Neural crest cell (in vitro differentiated cells): ENCODE results near the gene MSLN. TPM values are rescaled to one million over a fixed set of nuclear protein-coding genes. Genes with fewer than 3 reads are reported as not detected.

Experiments used
- DNase-seq: peaks from one replicate; pipeline ENCODE4 v3.0.0; 2021; ENCODE audit warnings: low read depth, mixed read lengths, low spot score
- H3K27ac Mint-ChIP-seq: one replicate; pipeline ENCODE4 v1.8.0; 2021; ENCODE audit warnings: mild to moderate bottlenecking, mixed read lengths; ENCODE audit not compliant: unreplicated experiment
- H3K27me3 Mint-ChIP-seq: 2 replicates; pipeline ENCODE4 v1.8.0; 2021; ENCODE audit warnings: low read depth, mild to moderate bottlenecking, mixed read lengths
- H3K36me3 Mint-ChIP-seq: 2 replicates; pipeline ENCODE4 v1.8.0; 2021; ENCODE audit warnings: low read depth, mild to moderate bottlenecking, mixed read lengths
- H3K4me1 Mint-ChIP-seq: 2 replicates; pipeline ENCODE4 v1.8.0; 2021; ENCODE audit warnings: mixed read lengths
- H3K4me3 Mint-ChIP-seq: one replicate; pipeline ENCODE4 v1.8.0; 2021; ENCODE audit warnings: mild to moderate bottlenecking, mixed read lengths
- H3K9me3 Mint-ChIP-seq: 2 replicates; pipeline ENCODE4 v1.8.0; 2021; ENCODE audit warnings: mixed read lengths
- CTCF ChIP-seq: fragments of 200-600 bp; sonication (generic); conservative IDR thresholded peaks from 2 replicates; pipeline ENCODE4 v1.5.0; 2021; ENCODE audit warnings: antibody characterized with exemption, mild to moderate bottlenecking
- total RNA-seq: library from RNA; stranded (reverse); gene quantifications from 2 replicates; pipeline ENCODE4 v1.2.1, GENCODE V29; 2021

The MSLN gene
- total RNA-seq, 1 donor from 2014 or later = not detected

DNA sequence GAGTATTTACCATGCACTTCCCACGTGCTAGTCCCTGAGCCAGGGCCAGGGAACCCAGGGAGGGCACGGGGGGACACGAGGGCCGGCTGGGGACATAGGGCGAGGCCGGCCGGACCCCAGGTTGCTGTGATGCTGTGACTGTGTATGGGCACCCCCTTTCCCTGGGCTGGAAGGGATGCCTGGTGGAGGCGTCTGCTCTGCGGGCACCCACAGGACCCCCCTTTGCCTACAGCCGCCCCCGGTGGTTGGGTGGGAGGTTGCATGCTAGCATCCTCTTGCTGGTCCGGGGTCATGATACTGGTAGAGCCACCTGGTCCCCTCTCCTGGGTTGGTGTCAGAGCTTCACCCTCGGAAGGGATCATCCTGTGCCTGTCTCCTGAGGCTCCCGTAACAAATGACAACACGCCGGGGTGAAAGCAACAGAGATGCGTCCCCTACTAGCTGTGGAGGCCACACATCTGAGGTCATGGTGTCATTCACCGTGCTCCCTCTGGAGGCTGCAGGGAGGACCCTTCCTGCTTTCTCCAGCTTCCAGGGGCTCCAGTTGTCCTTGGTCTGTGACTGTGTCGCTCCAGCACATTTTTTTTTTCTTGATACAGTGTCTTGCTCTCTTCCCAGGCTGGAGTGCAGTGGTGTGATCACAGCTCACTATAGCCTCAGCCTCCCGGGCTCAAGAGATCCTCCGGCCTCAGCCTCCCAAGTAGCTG is 16.6 kb upstream of the MSLN start:
- no peak for DNase-seq
- H3K27ac Mint-ChIP-seq = no peak overlapping the region

DNA sequence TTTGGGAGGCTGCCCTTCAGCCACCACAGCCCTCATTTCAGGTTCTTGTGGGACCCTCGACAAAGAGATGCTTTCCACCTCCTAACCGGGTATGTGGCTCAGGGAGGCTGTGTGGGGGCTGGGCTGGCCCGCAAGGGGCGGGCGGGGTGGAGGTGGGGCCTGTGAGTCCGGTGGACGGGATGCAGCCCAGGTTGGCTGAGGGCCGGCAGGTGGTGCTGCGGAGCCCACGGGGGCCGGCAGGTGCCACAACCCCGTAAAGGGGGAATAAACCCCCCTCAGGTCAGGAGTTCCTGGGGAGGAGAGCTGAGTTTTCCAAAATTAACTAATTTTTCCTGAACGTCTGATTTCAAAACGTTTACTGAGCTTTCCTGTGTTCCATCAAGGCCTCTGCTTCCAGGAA is 14.8 kb upstream of the MSLN start:
- peak; percentile 66 for TF ChIP-seq CTCF
- Mint-ChIP-seq H3K27ac (no peak overlapping the region), H3K4me3 (no peak overlapping the region), H3K36me3 (no peaks in the 10 kb centered on the region), H3K27me3 (no peaks in the 10 kb centered on the region), H3K9me3 (no peaks in the 10 kb centered on the region), H3K4me1 (no peaks in the 10 kb centered on the region)
- no peak for DNase-seq

More for the DNA sequence above, 16.6 kb upstream of the MSLN start:
- H3K9me3 Mint-ChIP-seq = no peaks in the 10 kb centered on the region
- no peaks in the 10 kb centered on the region for H3K27me3 Mint-ChIP-seq
- peak; percentile 36 for TF ChIP-seq CTCF
- H3K36me3 Mint-ChIP-seq = no peaks in the 10 kb centered on the region
- no peaks in the 10 kb centered on the region for H3K4me1 Mint-ChIP-seq
- H3K4me3 Mint-ChIP-seq = no peak overlapping the region

- Mint-ChIP-seq H3K4me1 (peaks cover 6% of the 10 kb centered on the region), H3K27me3 (no peaks in the 10 kb centered on the region)
Observed at GRCh38 chr16:746637-747036, 13.9 kb upstream of the MSLN start.

DNA sequence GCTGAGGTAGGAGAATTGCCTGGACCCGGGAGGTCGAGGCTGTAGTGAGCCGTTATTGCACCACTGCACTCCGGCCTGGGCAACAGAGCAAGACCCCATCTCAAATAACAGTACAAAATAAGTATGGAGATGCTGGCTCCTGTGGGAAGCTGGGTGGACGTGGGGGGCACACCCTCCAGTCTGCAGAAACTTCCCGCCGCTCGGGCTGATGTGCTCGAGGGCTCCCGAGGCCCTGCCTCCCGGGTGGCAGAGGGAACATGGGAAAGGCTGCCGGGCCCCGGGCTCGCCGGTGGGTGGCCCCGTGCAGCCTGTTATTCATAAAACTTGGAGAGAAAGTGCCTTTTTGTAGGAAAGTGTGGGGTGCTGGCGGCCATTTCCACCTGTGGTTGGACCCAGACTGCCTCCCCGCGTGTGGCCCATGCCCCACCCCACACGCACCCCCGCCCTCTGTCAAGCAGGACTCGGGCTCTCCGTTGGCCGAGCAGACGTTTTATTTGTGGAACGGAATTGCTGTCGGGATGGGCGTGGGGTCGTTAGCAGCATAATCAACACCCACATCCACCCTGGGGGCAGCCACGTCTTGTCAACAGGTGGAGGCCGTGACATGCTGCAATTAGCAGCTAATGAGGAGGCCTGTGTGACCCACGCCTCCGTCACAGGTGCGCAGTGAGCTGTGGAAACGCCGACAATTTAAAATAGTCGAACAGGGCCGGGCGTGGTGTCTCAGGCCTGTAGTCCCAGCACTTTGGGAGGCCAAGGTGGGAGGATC is 12.4 kb upstream of the MSLN start:
- no peak overlapping the region for H3K4me3 Mint-ChIP-seq
- no peak for DNase-seq
- H3K4me1 Mint-ChIP-seq = peaks cover 18% of the 10 kb centered on the region
- TF ChIP-seq CTCF = no peak
- H3K27ac Mint-ChIP-seq = no peak overlapping the region
- H3K36me3 Mint-ChIP-seq = no peaks in the 10 kb centered on the region
- H3K9me3 Mint-ChIP-seq = no peaks in the 10 kb centered on the region
- peaks cover 5% of the 10 kb centered on the region for H3K27me3 Mint-ChIP-seq

More at GRCh38 chr16:746637-747036, 13.9 kb upstream of the MSLN start:
- TF ChIP-seq CTCF = no peak
- Mint-ChIP-seq H3K9me3 (no peaks in the 10 kb centered on the region), H3K36me3 (no peaks in the 10 kb centered on the region), H3K27ac (no peak overlapping the region), H3K4me3 (no peak overlapping the region)
- DNase-seq = no peak

DNA sequence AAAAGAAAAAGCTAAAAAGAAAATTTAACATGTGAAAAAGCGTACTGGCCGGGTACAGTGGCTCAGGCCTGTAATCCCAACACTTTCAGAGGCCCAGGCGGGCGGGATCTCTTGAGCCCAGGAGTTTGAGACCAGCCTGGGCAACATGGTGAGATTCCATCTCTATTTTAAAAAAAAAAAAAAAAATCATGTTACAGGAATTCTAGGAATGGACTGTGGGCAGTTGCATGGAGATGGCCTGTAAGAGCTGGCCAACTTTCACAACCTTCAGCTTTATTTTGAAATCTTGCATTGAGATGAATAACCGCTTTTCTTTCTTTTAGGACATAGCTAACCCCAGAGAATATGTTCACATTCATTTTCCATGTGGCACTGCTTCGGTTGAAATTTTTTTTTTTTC is 11.5 kb upstream of the MSLN start:
- peaks cover 5% of the 10 kb centered on the region for H3K27me3 Mint-ChIP-seq
- H3K9me3 Mint-ChIP-seq = no peaks in the 10 kb centered on the region
- no peaks in the 10 kb centered on the region for H3K36me3 Mint-ChIP-seq
- DNase-seq = no peak
- H3K4me3 Mint-ChIP-seq = no peak overlapping the region
- H3K27ac Mint-ChIP-seq = no peak overlapping the region
- H3K4me1 Mint-ChIP-seq = peaks cover 18% of the 10 kb centered on the region
- no peak for TF ChIP-seq CTCF
